GM12874 (cell line): Measurements from ENCODE around the gene MDFI.

Experiments used
- CTCF ChIP-seq: IDR thresholded peaks from 2 replicates; pipeline ENCODE4 v1.5.1; 2011; ENCODE audit warnings: low read depth, mild to moderate bottlenecking, control low read depth, low read length, moderate library complexity; ENCODE audit not compliant: insufficient read depth

The MDFI gene

GRCh38 chr6:41636833-41637193, 1.5 kb upstream of the MDFI start:
- no peak for TF ChIP-seq CTCF

- TF ChIP-seq CTCF, result no peak
Measured at GRCh38 chr6:41637194-41638001, 870 bp upstream of the MDFI start.

DNA sequence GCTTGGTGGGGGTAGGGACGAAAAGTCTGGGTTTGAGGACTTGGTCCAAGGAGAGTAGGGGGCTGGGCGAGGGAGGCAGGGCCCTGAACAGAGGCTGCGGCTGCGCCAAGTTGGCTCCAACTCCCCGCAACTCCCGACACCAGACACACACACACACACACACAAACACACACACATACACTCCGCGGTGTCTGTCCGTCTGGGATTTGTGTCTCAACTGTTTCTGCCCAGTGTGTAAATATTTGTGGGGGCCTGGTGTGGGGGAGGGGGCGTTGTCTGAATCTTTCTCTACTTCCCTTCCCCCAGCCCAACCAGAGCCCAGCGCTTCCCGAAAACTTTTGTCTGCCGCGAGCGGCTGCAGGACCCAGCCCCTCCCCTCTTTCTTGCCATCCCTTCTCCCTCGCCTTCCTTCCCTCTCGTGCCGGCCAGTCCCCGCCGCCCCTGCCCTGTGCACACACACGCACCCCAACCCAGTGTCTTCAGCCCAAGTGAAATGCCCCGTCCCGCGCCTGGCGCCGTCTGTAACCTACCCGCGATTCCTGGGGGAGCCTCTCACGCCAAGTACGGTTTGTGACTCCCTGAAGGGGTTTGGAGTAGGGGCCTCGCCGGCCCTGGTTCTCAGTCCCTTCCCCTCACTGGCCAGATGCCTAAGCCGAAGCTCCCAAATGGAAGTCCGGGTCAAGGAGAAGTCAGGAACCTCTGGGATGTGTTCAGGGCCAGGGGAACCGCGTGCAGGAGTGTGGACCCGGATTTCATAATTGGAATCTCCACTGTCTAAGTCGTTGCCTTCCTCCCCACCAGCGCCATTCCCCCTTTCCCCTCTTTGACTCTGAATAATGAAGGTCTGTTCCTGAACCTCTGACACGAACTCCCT, 904 bp downstream of the MDFI start:
- no peak for TF ChIP-seq CTCF

DNA sequence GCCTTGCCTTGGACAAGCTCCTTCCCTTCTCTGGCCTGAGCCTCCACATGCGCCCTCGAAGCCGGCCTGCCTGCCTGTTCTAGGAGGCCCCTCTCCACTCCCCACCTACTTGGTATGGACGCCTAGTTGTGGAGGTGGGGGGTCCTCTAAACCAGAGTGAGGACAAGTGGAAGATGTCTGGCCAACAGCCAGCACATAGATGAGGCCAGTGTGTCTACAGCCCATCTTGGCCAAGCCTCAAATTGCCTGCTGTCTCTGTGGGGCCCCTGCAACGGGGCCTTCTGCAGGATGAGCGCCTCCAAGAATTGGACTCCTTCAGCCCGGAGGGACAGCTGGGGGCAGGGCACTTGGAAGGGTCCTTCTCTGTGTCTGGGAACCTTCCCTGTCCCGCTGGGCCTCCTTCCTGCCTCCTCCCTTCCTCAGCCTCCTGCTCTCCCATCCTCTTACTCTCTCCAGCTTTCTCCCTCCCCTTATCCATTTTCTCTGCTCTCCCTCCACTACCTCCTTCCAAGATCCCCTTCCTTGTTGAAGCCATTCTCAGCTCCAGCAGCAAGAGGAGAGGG, 1.6 kb downstream of the MDFI start:
- TF ChIP-seq CTCF, result no peak

DNA sequence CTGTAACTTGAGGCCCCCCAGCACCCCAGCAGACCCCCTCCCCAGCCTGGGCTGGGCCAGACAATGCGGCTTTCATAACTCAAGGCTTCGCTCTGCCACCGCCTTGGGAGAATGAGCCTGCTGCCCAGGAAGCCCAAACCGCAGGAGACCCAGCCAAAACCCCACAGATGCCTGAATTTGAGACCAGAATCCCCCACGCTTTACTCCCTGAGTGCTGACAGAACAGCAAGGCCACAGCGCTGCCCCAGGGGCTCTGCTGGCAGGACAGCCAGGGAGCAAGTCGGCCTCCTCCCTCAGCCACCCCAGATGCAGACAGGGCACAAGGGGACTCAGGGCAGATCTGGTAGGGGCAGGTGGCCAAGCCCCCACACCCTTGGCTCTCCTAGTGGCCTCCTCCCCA, 2.2 kb downstream of the MDFI start:
- TF ChIP-seq CTCF, result no peak

DNA sequence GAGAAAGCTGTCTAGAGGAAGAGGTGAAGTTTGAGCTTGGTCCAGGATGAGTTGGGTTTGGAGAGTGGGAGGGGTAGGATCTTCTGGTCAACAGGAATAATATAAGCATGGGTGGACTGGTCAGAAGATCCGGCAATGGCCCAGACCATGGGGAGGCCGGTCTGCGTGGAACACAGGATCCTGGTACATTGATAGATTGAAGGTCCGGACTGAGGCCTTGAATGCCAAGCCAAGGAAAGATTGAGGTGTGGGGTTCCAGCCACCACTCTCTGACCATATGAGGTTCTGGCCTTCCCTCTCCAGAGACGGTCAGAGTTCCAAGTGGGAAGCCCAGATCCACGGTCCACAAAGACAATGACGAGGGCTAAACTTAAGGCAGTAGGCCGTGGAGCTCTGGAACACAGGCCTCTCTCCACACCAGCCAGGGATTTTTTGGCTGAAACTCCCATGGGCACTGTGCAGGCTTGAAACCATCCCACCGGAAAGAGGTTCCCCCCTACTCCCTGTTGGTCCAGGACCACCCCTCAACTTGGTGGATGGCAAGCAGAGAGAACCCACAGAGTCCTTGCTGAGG, 3.2 kb downstream of the MDFI start:
- no peak for TF ChIP-seq CTCF
